NOMO-1 treated with dmso at 0.1 percent for 144 hours (cell line): Measurements from ENCODE around the gene IFITM1.
A peak's percentile ranks its signal among the peaks of the same experiment; 100 is the strongest.
"Not testable (repeated sequence)": the region's sequence is repeated elsewhere in the genome, so short reads cannot be mapped to it uniquely, and the experiment has no call there.

Experiments
- DNase-seq: peaks from one replicate; lab custom pipeline; 2025; ENCODE audit not compliant: unreplicated experiment; lab: John Stamatoyannopoulos, UW

IFITM1 gene

DNA sequence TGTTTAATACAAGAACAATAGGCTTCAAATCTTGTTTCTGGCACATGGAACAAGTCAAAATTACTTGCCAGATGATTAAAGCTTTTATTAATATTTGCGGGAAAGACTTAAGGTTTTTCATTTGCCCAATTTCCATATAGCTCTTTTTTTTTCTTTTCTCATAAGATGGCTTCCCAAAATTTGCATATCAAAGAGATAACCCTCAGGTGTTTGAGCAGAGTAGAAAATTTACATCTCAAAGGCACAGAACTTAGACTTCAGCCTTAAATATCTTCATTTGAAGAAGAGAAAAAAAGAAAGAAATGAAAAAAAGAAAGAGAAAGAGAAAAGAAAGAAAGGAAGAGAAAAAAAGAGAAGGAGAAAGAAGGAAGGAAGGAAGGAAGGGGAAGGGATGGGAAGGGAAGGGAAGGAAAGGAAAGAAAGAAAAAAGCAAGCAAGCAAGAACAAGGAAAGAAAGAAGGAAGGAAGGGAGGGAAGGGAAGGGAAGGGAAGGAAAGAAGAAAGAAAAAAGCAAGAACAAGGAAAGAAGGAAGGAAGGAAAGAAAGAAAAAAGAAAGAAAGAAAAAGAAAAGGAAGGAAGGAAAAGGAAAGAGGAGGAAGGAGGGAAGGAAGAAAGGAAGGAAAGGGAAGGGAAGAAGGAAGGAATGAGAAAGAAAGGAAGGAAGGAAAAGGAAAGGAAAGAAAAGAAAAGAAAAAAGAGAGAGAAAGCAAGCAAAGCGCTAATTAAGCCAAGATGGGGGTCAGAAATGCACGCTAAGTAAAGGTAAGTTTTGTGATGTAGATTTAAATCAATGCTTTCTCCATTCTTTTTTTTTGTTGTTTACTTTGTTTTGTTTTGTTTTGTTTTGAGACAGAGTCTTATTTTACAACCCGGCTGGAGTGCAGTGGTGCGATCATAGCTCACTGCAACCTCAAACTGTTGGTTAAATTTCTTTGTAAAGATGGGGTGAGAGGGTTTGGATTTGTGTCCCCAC is 27.0 kb downstream of the IFITM1 start:
- DNase-seq, result no peak

DNA sequence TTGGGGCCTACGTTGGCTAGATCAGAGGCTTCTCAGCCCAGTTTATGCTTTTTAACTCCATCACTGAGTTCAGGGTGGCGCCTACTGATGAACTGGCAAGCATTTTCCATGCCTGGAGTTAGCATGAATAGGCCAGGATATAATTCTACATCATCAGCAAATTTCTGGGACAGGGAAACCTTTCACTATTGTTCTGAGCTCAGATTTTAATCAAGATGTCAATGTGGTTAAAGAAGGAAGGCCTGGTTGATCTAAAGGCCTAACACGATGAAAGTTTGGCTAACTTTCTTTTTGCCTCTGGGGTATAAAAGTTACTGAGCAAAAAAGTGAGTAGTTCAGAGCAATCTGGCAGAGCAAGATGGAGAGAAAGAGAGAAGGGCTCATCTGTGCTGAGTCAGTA is 28.5 kb downstream of the IFITM1 start:
- no peak for DNase-seq

DNA sequence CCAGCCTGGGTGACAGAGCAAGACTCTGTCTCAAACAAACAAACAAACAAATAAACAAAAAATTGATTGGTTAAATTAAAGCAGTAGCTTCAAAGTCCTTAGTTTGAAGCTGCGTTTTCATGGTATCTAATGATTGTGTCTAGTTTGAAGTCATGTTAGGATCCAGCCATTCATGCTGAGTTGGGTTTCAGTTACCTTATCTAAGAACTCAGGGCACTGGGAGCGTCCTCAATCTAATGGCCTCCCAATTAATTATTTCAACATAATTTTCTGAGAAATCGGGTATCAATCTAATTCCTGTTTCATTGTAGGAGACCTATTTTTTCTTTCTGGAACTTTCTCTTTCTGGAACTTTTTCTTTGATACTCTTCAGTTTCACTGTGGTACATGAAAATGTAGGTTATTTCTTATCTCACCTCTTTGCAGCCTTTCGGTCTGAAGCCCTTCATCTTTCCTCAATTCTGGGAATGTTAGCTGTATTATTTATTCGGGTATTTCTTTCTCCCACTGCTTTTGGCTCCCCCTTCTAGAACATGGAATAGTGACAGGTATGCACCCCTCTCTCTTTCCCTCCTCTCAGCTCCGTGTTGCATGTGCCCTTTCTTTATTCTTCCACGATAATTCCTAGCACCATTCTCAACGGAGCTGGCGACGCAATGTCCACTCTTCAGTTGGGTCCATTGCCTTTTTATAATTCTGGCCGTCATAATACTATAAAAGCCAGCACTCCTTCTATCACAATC is 31.2 kb downstream of the IFITM1 start:
- DNase-seq, result no peak

DNA sequence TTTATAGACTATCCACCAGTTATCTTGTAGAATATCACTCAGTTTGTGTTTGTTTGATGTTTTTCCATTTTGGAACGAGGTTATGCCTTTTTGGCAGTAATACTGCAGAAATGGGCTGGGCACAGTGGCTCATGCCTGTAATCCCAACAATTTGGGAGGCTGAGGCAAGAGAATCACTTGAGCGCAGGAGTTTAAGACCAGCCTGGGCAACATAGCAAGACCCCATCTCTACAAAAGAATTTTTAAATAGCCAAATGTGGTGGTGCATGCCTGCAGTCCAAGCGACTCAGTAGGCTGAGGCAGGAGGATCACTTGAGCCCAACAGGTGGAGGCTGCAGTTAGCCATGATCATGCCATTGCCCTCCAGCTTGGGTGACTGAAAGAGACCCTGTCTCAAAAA is 32.7 kb downstream of the IFITM1 start:
- no peak for DNase-seq

DNA sequence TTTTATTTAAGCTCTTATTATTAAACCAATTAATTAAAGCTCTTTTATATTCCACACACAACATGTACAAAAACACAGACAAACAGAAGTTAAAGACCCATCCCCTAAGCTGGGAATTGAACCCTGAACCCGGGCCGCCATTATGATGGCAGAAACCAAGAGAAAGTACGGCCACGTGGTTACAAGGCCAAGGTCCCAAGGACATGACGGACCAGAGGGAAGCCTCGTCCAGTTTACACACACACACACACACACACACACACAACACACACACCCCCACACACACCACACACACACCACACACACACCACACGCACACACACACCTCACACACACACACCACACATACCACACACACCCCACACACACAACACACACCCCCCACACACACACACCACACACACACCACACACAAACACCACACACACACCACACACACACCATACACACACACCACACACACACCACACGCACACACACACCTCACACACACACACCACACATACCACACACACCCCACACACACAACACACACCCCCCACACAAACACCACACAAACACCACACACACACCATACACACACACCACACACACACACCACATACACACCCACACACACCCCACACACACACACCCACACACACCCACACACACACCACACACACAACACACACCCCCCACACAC is 35.6 kb downstream of the IFITM1 start:
- DNase-seq, result not testable (repeated sequence)

DNA sequence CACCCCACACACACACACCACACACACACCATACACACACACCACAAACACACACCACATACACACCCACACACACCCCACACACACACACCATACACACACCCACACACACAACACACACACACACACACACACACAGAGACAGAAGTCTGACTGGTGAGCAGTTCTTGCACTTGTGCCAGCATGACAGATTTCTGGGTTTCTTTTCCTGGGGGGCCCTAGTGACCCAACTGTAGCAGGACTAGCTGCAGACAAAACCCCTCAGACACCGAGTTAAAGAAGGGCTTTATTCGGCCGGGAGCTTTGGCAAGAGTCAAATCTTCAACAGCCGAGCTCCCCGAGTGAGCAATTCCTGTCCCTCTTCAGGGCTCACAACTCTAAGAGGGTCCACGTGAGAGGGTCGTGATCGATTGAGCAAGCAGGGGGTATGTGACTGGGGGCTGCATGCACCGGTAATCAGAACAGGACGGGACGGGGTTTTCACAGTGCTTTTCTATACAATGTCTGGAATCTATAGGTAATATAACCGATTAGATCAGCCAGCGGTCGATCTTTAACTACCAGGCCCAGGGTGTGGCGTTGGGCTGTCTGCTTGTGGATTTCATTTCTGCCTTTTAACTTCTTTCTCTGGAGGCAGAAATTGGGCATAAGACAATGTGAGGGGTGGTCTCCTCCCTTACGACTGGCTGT is 36.3 kb downstream of the IFITM1 start:
- DNase-seq, result not testable (repeated sequence)

DNA sequence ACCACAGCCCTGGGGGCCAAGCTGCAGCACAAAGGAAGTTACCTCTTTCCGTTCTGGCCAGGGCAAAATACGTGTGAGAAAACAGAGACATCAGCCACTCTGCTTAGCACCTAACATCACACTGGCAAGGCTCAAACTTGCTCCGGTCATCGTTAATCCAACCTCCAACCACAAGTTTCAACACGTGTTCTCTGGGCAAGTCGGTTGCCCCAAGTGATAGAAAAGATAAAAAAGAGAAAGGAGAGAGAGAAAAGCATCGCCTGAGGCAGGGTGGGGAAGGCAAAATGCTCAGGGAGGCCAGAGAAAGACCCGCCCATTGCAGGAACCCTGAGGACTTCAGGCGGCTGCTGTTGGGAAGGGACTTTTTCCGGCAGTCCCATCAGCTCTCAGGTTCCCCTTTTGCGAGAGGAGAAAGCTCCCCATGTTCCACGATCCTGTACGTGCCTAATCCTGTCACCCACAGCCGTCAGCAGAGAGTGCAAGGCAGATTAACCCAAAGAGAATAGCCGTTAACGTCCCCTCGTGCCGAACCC is 36.9 kb downstream of the IFITM1 start:
- peak; percentile 22 for DNase-seq

DNA sequence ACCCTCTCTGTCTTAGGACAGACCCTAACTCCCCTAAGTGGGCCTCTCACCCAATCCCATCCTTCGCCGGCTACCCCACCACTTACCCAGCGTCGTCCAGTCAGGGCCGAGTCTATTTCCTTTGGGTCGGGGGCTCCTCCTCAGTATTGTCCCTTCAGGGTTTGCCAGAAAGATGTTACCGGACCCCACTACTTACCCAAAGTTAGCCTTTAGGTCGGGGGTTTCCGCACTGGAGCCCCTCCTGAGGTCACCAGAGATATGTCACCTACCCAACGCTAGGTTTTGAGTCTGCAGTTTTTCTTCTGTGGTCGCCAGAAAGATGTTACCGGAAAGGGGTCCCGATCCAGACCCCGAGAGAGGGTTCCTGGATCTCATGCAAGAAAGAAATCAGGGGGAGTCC is 37.6 kb downstream of the IFITM1 start:
- DNase-seq, result no peak

DNA sequence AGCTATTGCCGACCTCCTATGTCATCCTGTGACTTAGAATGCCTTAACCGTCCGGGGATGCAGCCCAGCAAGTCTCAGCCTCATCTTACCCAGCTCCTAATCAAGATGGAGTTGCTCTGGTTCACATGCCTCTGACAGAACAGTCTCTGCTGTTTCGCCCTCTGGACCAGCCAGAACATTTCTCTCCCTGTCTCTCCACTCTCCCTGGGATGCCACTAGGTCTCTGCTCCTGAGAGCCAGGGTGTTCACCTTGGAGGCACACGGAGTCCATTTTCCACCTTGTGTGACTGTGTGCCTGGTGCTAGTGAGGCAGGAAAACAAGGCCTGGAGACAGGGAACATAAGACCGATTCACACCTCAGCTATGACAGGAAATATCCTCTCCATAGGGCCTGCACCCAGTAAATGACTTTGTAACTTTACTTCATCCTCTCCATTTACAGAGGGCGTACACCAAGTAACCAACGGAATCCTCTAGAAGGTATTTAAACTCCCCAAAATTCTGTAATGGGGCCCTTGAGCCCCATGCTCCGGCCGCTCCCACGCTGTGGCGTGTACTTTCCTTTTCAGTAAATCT is 38.7 kb downstream of the IFITM1 start:
- no peak for DNase-seq

DNA sequence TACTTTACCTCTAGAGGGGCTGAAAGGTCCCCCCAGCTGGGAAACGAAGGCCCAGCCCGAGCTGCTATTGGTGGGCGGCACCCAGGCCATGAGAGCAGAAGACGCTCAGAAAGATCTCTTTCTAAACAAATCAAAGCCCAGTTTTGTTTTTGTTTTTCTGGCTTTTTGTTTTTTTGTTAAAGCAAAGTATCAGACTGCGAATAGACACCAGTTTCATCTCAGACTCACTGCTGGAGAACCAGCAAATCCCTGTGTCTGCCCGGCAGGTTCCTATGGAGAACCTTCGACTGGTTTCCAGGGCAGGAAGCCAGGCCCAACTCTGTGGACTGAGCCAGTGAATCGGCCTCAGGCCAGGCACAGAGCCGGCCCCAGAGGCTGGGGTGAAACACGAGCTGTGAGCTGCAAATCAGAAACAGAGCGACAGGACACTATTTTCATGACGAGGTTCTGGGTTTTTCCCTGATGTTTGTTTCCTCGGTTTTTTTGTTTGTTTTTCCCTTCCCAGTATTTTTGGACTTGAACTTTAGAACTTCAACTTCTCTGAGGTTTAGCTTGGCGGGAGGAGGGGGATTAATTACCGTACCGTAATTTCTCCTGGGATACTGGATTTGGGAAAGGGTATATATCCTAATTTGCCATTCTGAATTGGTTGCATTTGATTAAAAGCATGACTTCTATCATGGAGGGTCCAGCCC is 39.5 kb downstream of the IFITM1 start:
- no peak for DNase-seq

DNA sequence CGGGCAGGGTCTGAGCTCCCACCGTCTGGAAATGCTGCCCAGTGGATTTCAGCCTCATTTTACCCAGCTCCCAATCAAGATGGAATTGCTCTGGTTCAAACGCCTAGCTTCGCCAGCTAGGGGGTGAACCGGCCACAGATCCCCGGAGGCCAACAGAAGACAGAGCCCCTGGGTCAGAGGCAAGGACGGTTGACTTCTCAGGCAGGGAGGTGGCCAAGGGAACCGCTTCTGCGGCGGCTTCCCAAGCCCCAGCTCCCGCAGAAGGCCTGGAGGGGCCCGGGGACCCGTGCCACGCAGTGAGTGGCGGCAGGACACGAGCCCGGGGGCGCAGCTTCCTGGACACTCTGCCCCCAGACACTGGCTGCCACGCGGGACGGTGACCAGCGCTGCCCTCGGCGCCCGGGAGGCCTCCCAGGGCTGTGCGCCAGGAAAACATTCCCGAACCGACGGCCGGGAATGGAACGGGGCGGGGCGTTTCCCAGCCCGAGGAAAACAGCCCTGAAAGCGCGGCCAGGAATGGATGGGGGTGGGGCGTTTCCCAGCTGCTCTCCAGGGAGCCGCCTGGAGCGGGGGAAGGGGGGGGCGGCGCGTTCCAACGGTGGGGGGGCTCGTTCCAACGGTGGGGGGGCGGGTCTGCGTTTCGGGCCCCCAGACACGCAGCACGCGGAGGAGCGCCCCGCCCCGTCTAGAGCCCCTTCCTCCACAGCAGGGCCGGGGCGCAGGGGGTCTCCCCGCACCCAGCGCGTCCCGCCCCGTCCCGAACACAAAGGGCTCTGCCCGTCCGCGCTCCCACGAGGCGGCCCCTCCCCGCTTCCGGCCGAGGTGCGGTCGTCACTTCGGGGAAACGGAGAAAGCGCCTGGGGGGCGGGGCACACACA is 42.0 kb downstream of the IFITM1 start:
- no peak for DNase-seq

DNA sequence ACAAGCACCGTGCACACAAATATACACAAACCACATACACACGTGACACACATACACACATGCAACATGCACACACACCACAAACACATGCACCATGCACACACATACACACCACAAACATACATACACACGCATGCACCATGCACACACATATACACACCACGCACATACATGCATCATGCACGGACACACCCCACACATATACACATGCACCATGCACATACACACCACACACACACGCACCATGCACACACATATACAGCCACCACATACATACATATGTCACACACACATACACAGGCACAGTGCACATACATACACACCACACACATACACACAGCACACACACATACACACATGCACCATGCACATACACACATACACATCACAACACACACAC is 42.8 kb downstream of the IFITM1 start:
- DNase-seq, result no peak

DNA sequence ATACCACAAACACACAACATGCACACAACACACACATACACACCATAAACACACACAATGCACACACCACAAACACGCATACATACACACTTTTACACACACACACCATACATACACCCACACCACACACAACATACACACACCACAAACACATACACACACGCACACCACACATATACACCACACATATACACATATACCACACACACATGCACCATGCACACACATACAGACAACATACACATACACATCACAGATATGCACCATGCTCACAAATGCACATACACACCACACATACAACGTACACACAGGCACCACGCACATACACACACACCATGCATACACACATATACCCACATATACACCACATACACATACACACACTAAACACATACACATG is 43.7 kb downstream of the IFITM1 start:
- DNase-seq, result no peak

DNA sequence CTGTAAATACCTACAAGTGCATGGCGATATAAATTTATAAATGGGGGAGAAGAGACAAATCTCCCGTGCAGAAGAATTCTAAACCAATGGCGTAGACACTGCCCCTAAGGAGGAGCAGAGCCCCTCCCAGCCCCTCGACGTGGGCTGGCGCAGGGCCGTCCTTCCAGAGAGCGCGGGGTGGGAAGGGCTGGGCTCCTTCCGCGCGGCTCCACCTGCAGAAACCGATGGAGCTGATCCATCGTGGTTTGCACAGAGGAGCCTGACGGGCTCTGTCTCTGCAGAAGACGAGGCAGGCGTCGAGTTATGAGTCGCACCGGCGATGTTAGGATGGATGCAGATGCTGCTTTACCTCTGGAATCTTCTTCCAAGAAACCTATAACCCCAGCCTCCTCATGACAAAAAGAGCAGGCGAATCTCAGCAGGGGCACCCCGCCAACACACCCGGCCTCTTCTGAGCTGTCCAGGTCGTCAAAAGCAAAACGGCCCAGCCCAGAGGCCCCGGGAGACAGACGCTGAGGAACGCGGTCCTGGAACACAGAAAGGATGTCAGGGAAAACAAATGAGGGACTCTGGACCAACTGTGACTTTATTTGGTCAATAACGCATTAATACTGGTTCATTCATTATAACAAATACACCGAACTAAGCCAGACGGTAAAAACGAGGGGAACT is 44.4 kb downstream of the IFITM1 start:
- no peak for DNase-seq

DNA sequence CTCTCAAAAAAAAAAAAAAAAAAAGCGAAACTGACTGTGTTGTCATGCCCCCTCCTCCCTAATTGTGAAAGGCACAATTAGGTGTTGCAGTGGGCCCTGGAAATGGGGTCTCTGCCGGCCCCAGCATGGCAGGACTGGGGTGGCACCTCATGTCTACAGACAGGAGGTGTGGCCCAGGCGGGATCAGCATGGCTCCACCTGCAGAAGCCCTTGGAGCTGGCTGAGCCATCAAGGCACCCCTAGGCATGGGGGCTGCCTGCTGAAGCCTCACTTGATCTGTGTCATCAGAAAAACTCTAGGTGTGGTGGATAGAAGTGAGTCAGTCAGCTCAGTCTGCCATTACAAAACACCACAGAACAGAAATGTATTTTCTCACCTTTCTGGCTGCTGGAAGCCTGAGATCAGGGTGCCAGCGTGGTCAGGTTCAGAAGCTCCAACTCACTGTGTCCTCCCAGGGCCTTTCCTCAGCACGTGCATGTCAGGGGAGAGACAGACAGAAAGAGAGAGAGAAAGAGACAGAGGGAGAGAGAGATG is 45.4 kb downstream of the IFITM1 start:
- no peak for DNase-seq

DNA sequence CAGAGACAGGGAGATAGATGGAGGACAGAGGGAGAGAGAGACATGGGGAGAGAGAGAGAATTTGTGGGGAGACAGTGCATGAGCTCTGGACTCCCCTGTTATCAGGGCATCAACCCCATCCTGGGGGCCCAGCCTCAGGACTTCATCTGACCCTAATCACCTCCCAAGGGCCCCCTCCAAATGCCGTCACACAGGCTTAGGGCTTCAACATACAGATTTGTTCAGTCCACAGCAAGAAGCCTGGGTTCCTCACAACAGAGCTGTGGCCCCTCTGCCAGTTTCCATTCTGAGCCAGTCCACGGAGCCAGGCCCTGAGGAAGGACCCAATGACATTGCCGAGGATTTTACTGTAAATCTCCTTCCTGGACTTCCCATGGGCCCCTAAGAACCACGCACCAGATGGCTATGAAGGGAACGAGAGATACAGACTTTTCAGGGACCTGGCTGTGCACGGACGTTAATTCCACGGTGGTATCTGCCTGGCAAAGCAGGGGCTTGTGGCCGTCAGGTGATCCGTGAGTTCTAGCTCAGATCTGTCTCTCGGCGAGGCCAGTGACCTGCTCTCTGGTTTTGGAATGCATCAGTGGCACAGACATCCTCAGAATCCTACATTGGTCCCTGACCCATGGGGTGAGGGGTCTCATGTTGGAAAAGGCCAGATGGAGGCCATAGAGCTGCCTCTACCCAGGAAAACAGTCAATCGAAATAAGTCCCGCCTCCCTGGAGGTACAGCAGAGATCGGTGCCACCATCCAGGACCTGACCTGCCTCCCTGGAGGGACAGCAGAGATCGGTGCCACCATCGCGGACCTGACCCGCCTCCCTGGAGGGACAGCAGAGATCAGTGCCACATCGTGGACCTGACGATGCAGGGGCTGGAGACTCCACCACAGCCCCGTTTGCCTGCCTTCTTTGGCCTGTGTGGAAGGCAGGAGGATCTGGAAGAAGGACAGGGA is 46.8 kb downstream of the IFITM1 start:
- no peak for DNase-seq
